Measurements from ENCODE around the gene XPO4.

The XPO4 gene

GRCh38 chr13:20826843-20827560 is 75.5 kb downstream of the XPO4 start:
- DNase-seq: no peak

- DNase-seq: no peak
These were observed 76.2 kb downstream of the XPO4 start for GRCh38 chr13:20826301-20826700.

GRCh38 chr13:20825477-20825875 is 77.1 kb downstream of the XPO4 start:
- no peak for DNase-seq

GRCh38 chr13:20824762-20825476 is 77.6 kb downstream of the XPO4 start:
- DNase-seq: no peak

- no peak for DNase-seq
These were observed 79.5 kb downstream of the XPO4 start for GRCh38 chr13:20823071-20823470.

- no peak for DNase-seq
These were observed 80.1 kb downstream of the XPO4 start for GRCh38 chr13:20822406-20822805.

- no peak for DNase-seq
These were observed 82.8 kb downstream of the XPO4 start for GRCh38 chr13:20819715-20820114.

- DNase-seq: no peak
These were observed 87.1 kb downstream of the XPO4 start for GRCh38 chr13:20815464-20815863.

GRCh38 chr13:20814224-20814910 is 88.2 kb downstream of the XPO4 start:
- no peak for DNase-seq

GRCh38 chr13:20812890-20813289 is 89.7 kb downstream of the XPO4 start:
- no peak for DNase-seq

GRCh38 chr13:20810808-20811207 is 91.7 kb downstream of the XPO4 start:
- DNase-seq: no peak

- DNase-seq: no peak
These were observed 93.7 kb downstream of the XPO4 start for GRCh38 chr13:20808874-20809273.

GRCh38 chr13:20803180-20803965 is 99.2 kb downstream of the XPO4 start:
- DNase-seq: no peak

- DNase-seq: no peak
These were observed 100.8 kb downstream of the XPO4 start for GRCh38 chr13:20801707-20802106.

GRCh38 chr13:20799726-20800416 is 102.7 kb downstream of the XPO4 start:
- no peak for DNase-seq

GRCh38 chr13:20798027-20798426 is 104.5 kb downstream of the XPO4 start:
- no peak for DNase-seq

GRCh38 chr13:20796791-20797508 is 105.6 kb downstream of the XPO4 start:
- DNase-seq: no peak

- no peak for DNase-seq
These were observed 112.9 kb downstream of the XPO4 start for GRCh38 chr13:20789665-20790064.

GRCh38 chr13:20788312-20788711 is 114.2 kb downstream of the XPO4 start:
- DNase-seq: no peak

- no peak for DNase-seq
These were observed 115.4 kb downstream of the XPO4 start for GRCh38 chr13:20787180-20787579.

- DNase-seq: no peak
These were observed 120.3 kb downstream of the XPO4 start for GRCh38 chr13:20782116-20782708.
